ENCODE measurements around the gene FASN.

The FASN gene

GRCh38 chr17:82050152-82050760 lies 47.8 kb downstream of the FASN start:
- no peak for TF ChIP-seq CTCF (IDR thresholded peaks at IDR 0.05; ENCODE audit: extremely low read depth, missing control alignments)
- DNase-seq (ENCODE audit: low spot score): no peak

- DNase-seq (ENCODE audit: low spot score): no peak
- no peak for TF ChIP-seq CTCF (IDR thresholded peaks at IDR 0.05; ENCODE audit: extremely low read depth, missing control alignments)
Measured at GRCh38 chr17:82049521-82049971, 48.5 kb downstream of the FASN start.

GRCh38 chr17:82049106-82049505 lies 48.9 kb downstream of the FASN start:
- no peak for DNase-seq (ENCODE audit: low spot score)
- no peak for TF ChIP-seq CTCF (IDR thresholded peaks at IDR 0.05; ENCODE audit: extremely low read depth, missing control alignments)

- no peak for DNase-seq (ENCODE audit: low spot score)
- TF ChIP-seq CTCF (IDR thresholded peaks at IDR 0.05; ENCODE audit: extremely low read depth, missing control alignments): no peak
Measured at GRCh38 chr17:82048571-82048971, 49.5 kb downstream of the FASN start.

- TF ChIP-seq CTCF (IDR thresholded peaks at IDR 0.05; ENCODE audit: extremely low read depth, missing control alignments): no peak
- DNase-seq (ENCODE audit: low spot score): no peak
Measured at GRCh38 chr17:82047914-82048570, 50.0 kb downstream of the FASN start.

GRCh38 chr17:82047379-82047778 lies 50.7 kb downstream of the FASN start:
- TF ChIP-seq CTCF (IDR thresholded peaks at IDR 0.05; ENCODE audit: extremely low read depth, missing control alignments): no peak
- DNase-seq (ENCODE audit: low spot score): no peak

- no peak for TF ChIP-seq CTCF (IDR thresholded peaks at IDR 0.05; ENCODE audit: extremely low read depth, missing control alignments)
Measured at GRCh38 chr17:82046903-82047302, 51.1 kb downstream of the FASN start.

More at GRCh38 chr17:82046903-82047302, 51.1 kb downstream of the FASN start:
- DNase-seq (ENCODE audit: low spot score): no peak
